Measurements from ENCODE around the gene CDK8. TPM values are rescaled to one million over a fixed set of nuclear protein-coding genes. Genes with fewer than 3 reads are reported as not detected.

CDK8 gene
- total RNA-seq, 2 experiments from 2014 or later, result 16.8 to 22.3 TPM

GRCh38 chr13:26340807-26341206, 86.9 kb downstream of the CDK8 start:
- Histone ChIP-seq H3K9me2 (ENCODE audit: insufficient read depth, low read length) (no peaks in the 10 kb centered on the region), H3K4me3 (ENCODE audit: low read depth, low read length, poor library complexity, severe bottlenecking) (no peak overlapping the region), H3K27ac (ENCODE audit: low read depth, low read length, poor library complexity, severe bottlenecking) (no peak overlapping the region), H2AFZ (ENCODE audit: low read length) (no peak overlapping the region), H3K4me1 (ENCODE audit: insufficient read depth, low read length, poor library complexity, severe bottlenecking) (no peaks in the 10 kb centered on the region), H3K79me2 (ENCODE audit: insufficient read depth, low read depth, low read length) (no peaks in the 10 kb centered on the region), H4K20me1 (ENCODE audit: insufficient read depth, low read length) (no peaks in the 10 kb centered on the region), H3K4me2 (ENCODE audit: low read length) (no peak overlapping the region), H3K9me3 (ENCODE audit: low read length) (no peaks in the 10 kb centered on the region), H3K36me3 (ENCODE audit: insufficient read depth, low read length) (no peaks in the 10 kb centered on the region)
- TF ChIP-seq EZH2phosphoT487 (IDR thresholded peaks at IDR 0.05; ENCODE audit: borderline replicate concordance, low read depth, low read length), result no peak
- TF ChIP-seq, protein P1, sequence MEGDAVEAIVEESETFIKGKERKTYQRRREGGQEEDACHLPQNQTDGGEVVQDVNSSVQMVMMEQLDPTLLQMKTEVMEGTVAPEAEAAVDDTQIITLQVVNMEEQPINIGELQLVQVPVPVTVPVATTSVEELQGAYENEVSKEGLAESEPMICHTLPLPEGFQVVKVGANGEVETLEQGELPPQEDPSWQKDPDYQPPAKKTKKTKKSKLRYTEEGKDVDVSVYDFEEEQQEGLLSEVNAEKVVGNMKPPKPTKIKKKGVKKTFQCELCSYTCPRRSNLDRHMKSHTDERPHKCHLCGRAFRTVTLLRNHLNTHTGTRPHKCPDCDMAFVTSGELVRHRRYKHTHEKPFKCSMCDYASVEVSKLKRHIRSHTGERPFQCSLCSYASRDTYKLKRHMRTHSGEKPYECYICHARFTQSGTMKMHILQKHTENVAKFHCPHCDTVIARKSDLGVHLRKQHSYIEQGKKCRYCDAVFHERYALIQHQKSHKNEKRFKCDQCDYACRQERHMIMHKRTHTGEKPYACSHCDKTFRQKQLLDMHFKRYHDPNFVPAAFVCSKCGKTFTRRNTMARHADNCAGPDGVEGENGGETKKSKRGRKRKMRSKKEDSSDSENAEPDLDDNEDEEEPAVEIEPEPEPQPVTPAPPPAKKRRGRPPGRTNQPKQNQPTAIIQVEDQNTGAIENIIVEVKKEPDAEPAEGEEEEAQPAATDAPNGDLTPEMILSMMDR (conservative IDR thresholded peaks at IDR 0.05; ENCODE audit: low read length), result no peak
- CTCF ChIA-PET (ENCODE audit: unreplicated experiment), result no interaction called here
- intact Hi-C loops (cut with micrococcal nuclease; ENCODE audit: unreplicated experiment), result no loop called here
- no peak for DNase-seq (ENCODE audit: low spot score)
- POLR2A ChIA-PET, result no interaction called here
- no TSS peak for BruUV-seq (replicated peaks)

DNA sequence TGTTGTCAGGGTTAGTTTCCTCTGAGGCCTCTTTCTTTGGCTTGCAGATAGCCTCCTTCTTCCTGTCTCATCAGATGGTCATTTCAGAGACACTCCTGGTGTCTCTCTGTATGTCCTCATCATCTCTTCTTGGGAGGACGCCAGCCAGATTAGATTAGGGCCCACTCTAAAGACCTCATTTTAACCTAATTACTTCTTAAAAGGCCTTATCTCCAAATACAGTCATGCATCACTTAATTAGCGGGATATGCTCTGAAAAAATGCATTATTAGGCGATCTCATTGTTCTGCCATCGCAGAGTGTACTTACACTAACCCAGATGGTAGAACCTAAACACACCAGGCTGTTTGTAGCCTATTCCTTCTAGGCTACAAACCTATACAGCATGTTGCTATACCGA, 89.0 kb downstream of the CDK8 start:
- Histone ChIP-seq H3K36me3 (ENCODE audit: insufficient read depth, low read length) (no peaks in the 10 kb centered on the region), H3K79me2 (ENCODE audit: insufficient read depth, low read depth, low read length) (no peaks in the 10 kb centered on the region), H2AFZ (ENCODE audit: low read length) (no peak overlapping the region), H3K27ac (ENCODE audit: low read depth, low read length, poor library complexity, severe bottlenecking) (no peak overlapping the region), H3K4me3 (ENCODE audit: low read depth, low read length, poor library complexity, severe bottlenecking) (no peak overlapping the region), H3K9me2 (ENCODE audit: insufficient read depth, low read length) (no peaks in the 10 kb centered on the region), H3K4me2 (ENCODE audit: low read length) (no peak overlapping the region), H3K9me3 (ENCODE audit: low read length) (no peaks in the 10 kb centered on the region), H3K4me1 (ENCODE audit: insufficient read depth, low read length, poor library complexity, severe bottlenecking) (no peaks in the 10 kb centered on the region), H4K20me1 (ENCODE audit: insufficient read depth, low read length) (no peaks in the 10 kb centered on the region)
- ChIA-PET CTCF (ENCODE audit: unreplicated experiment) (no interaction called here), POLR2A (no interaction called here)
- TF ChIP-seq, protein P1 (conservative IDR thresholded peaks at IDR 0.05; ENCODE audit: low read length), result no peak
- TF ChIP-seq EZH2phosphoT487 (IDR thresholded peaks at IDR 0.05; ENCODE audit: borderline replicate concordance, low read depth, low read length), result no peak
- BruUV-seq (replicated peaks), result no TSS peak
- no peak for DNase-seq (ENCODE audit: low spot score)
- intact Hi-C loops (cut with micrococcal nuclease; ENCODE audit: unreplicated experiment), result no loop called here

DNA sequence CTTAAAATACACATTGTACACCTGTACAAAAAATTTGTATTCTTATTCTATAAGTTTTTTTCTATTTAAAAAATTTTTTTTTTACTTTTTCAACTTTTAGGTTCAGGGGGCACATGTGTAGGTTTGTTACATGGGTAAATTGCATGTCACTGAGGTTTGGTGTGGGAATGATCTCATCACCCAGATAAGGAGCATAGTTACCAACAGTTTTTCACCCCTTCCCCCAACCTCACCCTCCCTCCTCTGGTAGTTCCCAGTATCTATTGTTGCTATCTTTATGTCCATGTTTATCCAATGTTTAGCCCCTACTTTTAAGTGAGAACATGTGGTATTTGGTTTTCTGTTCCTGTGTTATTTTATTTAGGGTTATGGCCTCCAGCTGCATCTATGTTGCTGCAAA, 89.9 kb downstream of the CDK8 start:
- Histone ChIP-seq H3K9me3 (ENCODE audit: low read length) (no peaks in the 10 kb centered on the region), H3K4me3 (ENCODE audit: low read depth, low read length, poor library complexity, severe bottlenecking) (no peak overlapping the region), H3K9me2 (ENCODE audit: insufficient read depth, low read length) (no peaks in the 10 kb centered on the region), H3K4me1 (ENCODE audit: insufficient read depth, low read length, poor library complexity, severe bottlenecking) (no peaks in the 10 kb centered on the region), H3K36me3 (ENCODE audit: insufficient read depth, low read length) (no peaks in the 10 kb centered on the region), H4K20me1 (ENCODE audit: insufficient read depth, low read length) (no peaks in the 10 kb centered on the region), H3K27ac (ENCODE audit: low read depth, low read length, poor library complexity, severe bottlenecking) (no peak overlapping the region), H3K79me2 (ENCODE audit: insufficient read depth, low read depth, low read length) (no peaks in the 10 kb centered on the region), H2AFZ (ENCODE audit: low read length) (no peak overlapping the region), H3K4me2 (ENCODE audit: low read length) (no peak overlapping the region)
- DNase-seq (ENCODE audit: low spot score), result no peak
- POLR2A ChIA-PET, result no interaction called here
- TF ChIP-seq, protein P1 (conservative IDR thresholded peaks at IDR 0.05; ENCODE audit: low read length), result no peak
- TF ChIP-seq EZH2phosphoT487 (IDR thresholded peaks at IDR 0.05; ENCODE audit: borderline replicate concordance, low read depth, low read length), result no peak
- CTCF ChIA-PET (ENCODE audit: unreplicated experiment), result no interaction called here
- BruUV-seq (replicated peaks), result no TSS peak
- intact Hi-C loops (cut with micrococcal nuclease; ENCODE audit: unreplicated experiment), result no loop called here
